Hepatocyte (in vitro differentiated cells): ENCODE measurements around the gene NPHP4. TPM values are rescaled to one million over a fixed set of nuclear protein-coding genes. Genes with fewer than 3 reads are reported as not detected.

Source experiments
- DNase-seq: peaks from one replicate; pipeline ENCODE4 v3.0.0-alpha.2; 2016; ENCODE audit warnings: low spot score
- H2AFZ ChIP-seq: fragments of 200-600 bp; sonication (generic); 2 replicates; pipeline ENCODE4 v1.6.0; 2016; ENCODE audit warnings: antibody characterized with exemption, mild to moderate bottlenecking
- H3K27ac ChIP-seq: fragments of 200-600 bp; sonication (generic); 2 replicates; pipeline ENCODE4 v1.5.1; 2016; ENCODE audit warnings: mild to moderate bottlenecking
- H3K27me3 ChIP-seq: fragments of 200-600 bp; sonication (generic); 2 replicates; pipeline ENCODE4 v1.6.1; 2016
- H3K36me3 ChIP-seq: fragments of 200-600 bp; sonication (generic); replicated peaks from 2 replicates; pipeline ENCODE4 v1.5.1; 2016; ENCODE audit warnings: low read depth; ENCODE audit not compliant: insufficient read depth
- H3K4me1 ChIP-seq: fragments of 200-600 bp; sonication (generic); 2 replicates; pipeline ENCODE4 v1.5.1; 2016; ENCODE audit warnings: mild to moderate bottlenecking, moderate library complexity; ENCODE audit not compliant: insufficient read depth
- H3K4me2 ChIP-seq: fragments of 200-600 bp; sonication (generic); 2 replicates; pipeline ENCODE4 v1.6.0; 2016
- H3K4me3 ChIP-seq: fragments of 200-600 bp; sonication (generic); 2 replicates; pipeline ENCODE4 v1.5.1; 2016; ENCODE audit warnings: mild to moderate bottlenecking
- H3K79me2 ChIP-seq: fragments of 200-600 bp; sonication (generic); 2 replicates; pipeline ENCODE4 v1.6.0; 2017; ENCODE audit warnings: mild to moderate bottlenecking
- H3K9me2 ChIP-seq: fragments of 200-600 bp; sonication (generic); replicated peaks from 2 replicates; pipeline ENCODE4 v1.6.0; 2017; ENCODE audit warnings: mild to moderate bottlenecking; ENCODE audit not compliant: insufficient read depth
- H3K9me3 ChIP-seq: fragments of 200-600 bp; sonication (generic); 2 replicates; pipeline ENCODE4 v1.5.1; 2016; ENCODE audit warnings: low read depth, mild to moderate bottlenecking
- H4K20me1 ChIP-seq: fragments of 200-600 bp; sonication (generic); 2 replicates; pipeline ENCODE4 v1.6.0; 2016; ENCODE audit warnings: mild to moderate bottlenecking; ENCODE audit not compliant: insufficient read depth, poor library complexity, severe bottlenecking
- CTCF ChIP-seq: fragments of 200-600 bp; sonication (generic); IDR thresholded peaks from 2 replicates; pipeline ENCODE4 v1.5.1; 2016; ENCODE audit warnings: antibody characterized with exemption, mild to moderate bottlenecking; ENCODE audit not compliant: poor library complexity
- EZH2 ChIP-seq: fragments of 200-600 bp; sonication (generic); IDR thresholded peaks from 2 replicates; pipeline ENCODE4 v1.6.1; 2016; ENCODE audit warnings: antibody characterized with exemption, mild to moderate bottlenecking, borderline replicate concordance
- EZH2phosphoT487 ChIP-seq: fragments of 200-600 bp; sonication (generic); IDR thresholded peaks from one replicate; pipeline ENCODE4 v1.6.1; 2018; ENCODE audit warnings: antibody characterized with exemption, mild to moderate bottlenecking, low read depth, moderate library complexity; ENCODE audit not compliant: unreplicated experiment, severe bottlenecking
- WGBS: methylation state at CpG from one replicate; pipeline ENCODE4 v1.1.6; 2016; ENCODE audit warnings: low lambda C conversion rate; ENCODE audit errors: missing lambda C conversion rate; 5-methylcytosine and 5-hydroxymethylcytosine counted together
- polyA plus RNA-seq: library from polyadenylated mRNA; unstranded; fragments of >200 nt; fragmentation: Nextera tagmentation; extraction: Ambion mirVana; gene quantifications from 2 replicates; pipeline ENCODE4 v1.2.1, GENCODE V29; 2016
- total RNA-seq: library from RNA; depleted of rRNA; stranded (reverse); fragments of >200 nt; gene quantifications from 2 replicates; pipeline ENCODE4 v1.2.3, GENCODE V29; 2014

NPHP4 gene
- total and polyA plus RNA-seq, 2 experiments from 2014 or later = 5.6 to 6.0 TPM

- H3K27ac ChIP-seq = no peak overlapping the region
Observed at GRCh38 chr1:5857011-5857410, 135.2 kb downstream of the NPHP4 start.

GRCh38 chr1:5856246-5856815 lies 135.9 kb downstream of the NPHP4 start:
- WGBS = 83% methylated on average over 16 of the region's 16 CpGs
- no peak for TF ChIP-seq CTCF

More at GRCh38 chr1:5857011-5857410, 135.2 kb downstream of the NPHP4 start:
- WGBS = 97% methylated on average over 17 of the region's 17 CpGs
- no peak for DNase-seq
- Histone ChIP-seq H3K9me3 (no peaks in the 10 kb centered on the region), H2AFZ (no peak overlapping the region), H3K79me2 (no peaks in the 10 kb centered on the region), H3K4me2 (no peak overlapping the region), H3K4me1 (no peaks in the 10 kb centered on the region), H3K4me3 (no peak overlapping the region), H3K27me3 (no peaks in the 10 kb centered on the region), H4K20me1 (no peaks in the 10 kb centered on the region), H3K9me2 (no peaks in the 10 kb centered on the region), H3K36me3 (no peaks in the 10 kb centered on the region)
- TF ChIP-seq CTCF (no peak), EZH2phosphoT487 (no peak), EZH2 (no peak)

GRCh38 chr1:5855196-5855897 lies 136.9 kb downstream of the NPHP4 start:
- Histone ChIP-seq H4K20me1 (no peaks in the 10 kb centered on the region), H3K36me3 (no peaks in the 10 kb centered on the region), H3K4me2 (no peak overlapping the region), H2AFZ (no peak overlapping the region), H3K27ac (no peak overlapping the region), H3K27me3 (no peaks in the 10 kb centered on the region), H3K4me3 (no peak overlapping the region), H3K9me2 (no peaks in the 10 kb centered on the region), H3K4me1 (no peaks in the 10 kb centered on the region), H3K9me3 (no peaks in the 10 kb centered on the region), H3K79me2 (no peaks in the 10 kb centered on the region)
- 93% methylated on average over 20 of the region's 20 CpGs for WGBS
- TF ChIP-seq EZH2 (no peak), EZH2phosphoT487 (no peak), CTCF (no peak)
- DNase-seq = no peak

More at GRCh38 chr1:5856246-5856815, 135.9 kb downstream of the NPHP4 start:
- no peak for DNase-seq
- H3K36me3 ChIP-seq = no peaks in the 10 kb centered on the region
- H4K20me1 ChIP-seq = no peaks in the 10 kb centered on the region
- no peaks in the 10 kb centered on the region for H3K27me3 ChIP-seq
- H3K79me2 ChIP-seq = no peaks in the 10 kb centered on the region
- H3K4me1 ChIP-seq = no peaks in the 10 kb centered on the region
- H3K4me2 ChIP-seq = no peak overlapping the region
- no peak overlapping the region for H3K4me3 ChIP-seq
- no peak overlapping the region for H2AFZ ChIP-seq
- no peak overlapping the region for H3K27ac ChIP-seq
- no peaks in the 10 kb centered on the region for H3K9me3 ChIP-seq
- H3K9me2 ChIP-seq = no peaks in the 10 kb centered on the region
